HG02938 (cell line): ENCODE data around the gene TNNC2.
"Not testable (repeated sequence)": the region's sequence is repeated elsewhere in the genome, so short reads cannot be mapped to it uniquely, and the experiment has no call there.

Source experiments
- ATAC-seq: cut with Tn5 transposase; IDR thresholded peaks from one replicate; pipeline ENCODE4 v1.9.1; 2021; ENCODE audit warnings: mild to moderate bottlenecking, moderate library complexity; ENCODE audit not compliant: unreplicated experiment

TNNC2 gene

DNA sequence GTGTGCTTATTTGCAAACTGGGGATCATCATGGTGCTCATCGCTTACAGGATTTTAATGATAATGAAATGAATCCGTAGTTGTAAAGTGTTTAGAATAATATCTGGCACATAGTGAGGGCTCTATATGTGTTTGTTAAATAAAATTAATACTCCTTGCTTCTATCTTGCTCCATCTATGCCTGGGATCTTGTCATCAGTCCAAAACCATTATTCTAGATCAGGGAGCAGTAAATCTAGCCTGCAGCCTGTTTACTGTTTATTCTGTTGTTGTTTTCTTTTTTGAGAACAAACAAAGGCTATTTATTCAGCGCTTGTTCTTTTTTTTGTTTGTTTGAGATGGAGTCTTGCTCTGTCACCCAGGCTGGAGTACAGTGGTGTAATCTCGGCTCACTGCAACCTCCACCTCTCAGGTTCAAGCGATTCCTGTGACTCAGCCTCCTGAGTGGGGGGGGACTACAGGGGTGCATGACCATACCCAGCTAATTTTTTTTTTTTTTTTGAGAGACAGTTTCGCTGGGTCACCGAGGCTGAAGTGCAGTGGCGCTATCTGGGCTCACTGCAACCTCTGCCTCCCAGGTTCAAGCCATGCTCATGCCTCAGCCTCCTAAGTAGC is 22.0 kb upstream of the TNNC2 start:
- no peak for ATAC-seq

DNA sequence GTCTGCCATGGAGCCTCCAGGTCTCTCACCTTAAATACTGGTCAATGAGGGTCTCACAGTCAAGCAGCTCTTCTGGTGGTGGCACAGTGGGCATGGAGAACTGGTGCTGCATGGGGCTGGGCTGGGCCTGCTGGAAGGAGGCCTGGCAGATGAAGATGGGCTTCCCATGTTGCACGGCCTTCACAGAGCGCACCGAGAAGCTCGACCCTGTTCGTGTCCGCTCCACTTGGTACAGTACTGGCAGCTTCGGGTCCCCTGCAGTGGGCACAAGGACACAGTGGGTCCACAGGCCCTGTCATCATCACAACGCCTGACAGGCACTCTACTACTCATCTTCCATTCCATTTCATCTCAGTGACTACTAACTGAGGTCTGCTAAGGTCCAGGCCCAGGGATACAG is 21.3 kb upstream of the TNNC2 start:
- no peak for ATAC-seq

DNA sequence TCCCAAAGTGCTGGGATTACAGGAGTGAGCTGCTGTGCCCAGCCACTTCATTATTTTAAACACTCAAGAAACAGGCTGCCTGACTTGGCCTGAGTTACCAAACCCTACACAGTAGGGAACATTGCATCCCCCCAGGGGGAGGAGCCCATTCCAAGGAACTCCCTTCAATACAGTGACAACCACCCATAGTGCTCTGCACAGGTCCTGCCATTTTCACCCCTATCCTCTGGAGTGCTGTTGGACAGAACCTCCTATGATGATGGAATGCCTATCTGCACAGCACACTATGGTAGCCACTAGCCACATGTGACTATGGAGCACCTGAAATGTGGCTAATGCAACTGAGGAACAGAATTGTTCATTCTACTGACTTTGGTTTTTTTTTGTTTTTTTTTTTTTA is 18.3 kb upstream of the TNNC2 start:
- ATAC-seq = no peak

DNA sequence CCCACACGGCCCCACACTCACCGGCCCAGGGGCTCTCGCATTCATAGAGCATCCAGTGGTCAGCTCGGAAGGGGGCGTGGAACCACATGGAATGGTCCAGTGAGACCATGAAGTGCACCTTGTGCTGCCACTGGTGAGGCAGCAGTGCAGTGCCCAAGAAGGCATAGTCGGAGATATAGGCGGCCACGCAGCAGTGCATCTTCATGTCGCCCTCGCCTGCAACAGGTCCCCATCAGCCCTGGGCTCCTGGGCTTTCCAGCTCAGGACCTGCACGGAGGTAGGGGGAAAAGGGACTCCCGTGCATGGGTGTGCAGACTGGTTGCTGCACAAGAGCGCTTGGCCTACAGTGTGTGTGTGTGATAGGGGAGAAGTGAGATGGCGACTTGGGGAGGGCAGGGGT is 16.4 kb upstream of the TNNC2 start:
- ATAC-seq = no peak

DNA sequence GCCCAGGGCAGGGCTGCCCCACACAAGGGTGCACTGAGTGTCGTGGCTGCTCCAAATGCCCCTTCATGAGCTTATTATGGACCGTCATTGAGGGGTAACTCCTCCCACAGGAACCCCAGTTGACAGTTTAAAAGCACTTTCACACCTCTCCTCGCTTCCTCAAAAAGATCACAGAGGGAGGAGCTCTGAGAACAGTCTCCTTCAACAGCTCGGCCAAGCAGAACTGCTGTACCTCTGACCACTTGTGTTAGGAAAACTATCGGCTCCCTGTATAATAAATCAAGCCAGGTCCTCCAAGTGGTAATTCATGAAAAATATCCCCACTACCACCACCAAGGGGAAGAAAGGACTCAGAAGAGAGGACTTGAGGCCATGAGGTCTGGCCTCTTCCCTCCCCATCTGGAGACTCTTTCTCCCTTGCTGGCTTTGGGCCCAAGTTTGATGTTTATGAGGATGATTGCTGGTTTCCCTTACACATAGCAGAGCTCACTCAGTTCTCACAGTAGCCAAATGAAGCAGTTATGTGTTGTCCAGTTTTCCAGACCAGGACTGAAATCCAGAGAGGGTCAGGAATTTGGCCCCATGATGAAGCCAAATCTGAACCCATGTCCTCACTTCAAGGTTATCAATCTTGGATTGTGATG is 15.2 kb upstream of the TNNC2 start:
- ATAC-seq = no peak

DNA sequence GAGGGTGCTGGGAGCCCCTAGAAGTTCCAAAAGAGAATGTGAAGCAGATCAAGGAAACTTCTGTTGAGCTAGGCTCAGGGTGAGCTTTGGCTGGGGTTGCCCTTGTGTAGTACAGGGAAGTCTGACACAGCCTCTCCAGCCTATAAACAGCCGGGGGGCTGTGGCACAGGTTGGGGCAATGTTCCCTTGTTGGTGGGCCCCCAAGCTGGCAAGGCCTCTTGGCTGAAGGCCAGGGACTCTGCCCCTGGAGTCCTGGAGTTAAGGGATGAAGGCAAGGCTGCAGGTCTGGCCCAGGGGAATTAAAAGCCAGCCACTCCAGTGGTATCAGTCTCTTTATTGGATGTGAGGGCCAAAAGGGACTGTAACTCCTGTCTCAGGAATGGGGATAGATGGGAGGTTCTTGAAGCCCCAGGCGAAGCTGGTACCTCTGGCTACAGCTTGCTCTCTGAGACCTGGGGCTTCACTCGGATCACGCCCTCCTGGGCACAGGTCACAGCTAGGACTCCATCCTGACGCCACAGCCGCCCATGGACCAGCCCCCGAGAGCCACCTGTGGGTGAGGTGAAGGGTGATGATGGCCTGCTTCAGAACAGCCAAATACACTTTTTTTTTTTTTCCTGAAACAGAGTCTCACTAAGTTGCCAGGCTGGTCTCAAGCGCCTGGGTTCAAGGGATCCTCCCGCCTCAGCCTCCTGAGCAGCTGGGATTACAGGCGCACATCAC is 14.5 kb upstream of the TNNC2 start:
- no peak for ATAC-seq

DNA sequence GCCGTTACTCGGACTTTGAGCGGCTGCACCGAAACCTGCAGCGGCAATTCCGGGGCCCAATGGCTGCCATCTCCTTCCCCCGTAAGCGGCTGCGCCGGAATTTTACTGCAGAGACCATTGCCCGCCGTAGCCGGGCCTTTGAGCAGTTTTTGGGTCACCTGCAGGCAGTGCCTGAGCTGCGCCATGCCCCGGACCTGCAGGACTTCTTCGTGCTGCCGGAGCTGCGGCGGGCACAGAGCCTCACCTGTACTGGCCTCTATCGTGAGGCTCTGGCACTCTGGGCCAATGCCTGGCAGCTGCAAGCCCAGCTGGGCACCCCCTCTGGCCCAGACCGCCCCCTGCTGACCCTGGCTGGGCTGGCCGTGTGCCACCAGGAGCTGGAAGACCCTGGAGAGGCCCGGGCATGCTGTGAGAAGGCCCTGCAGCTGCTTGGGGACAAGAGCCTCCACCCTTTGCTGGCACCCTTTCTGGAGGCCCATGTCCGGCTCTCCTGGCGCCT is 13.6 kb upstream of the TNNC2 start:
- ATAC-seq = no peak

DNA sequence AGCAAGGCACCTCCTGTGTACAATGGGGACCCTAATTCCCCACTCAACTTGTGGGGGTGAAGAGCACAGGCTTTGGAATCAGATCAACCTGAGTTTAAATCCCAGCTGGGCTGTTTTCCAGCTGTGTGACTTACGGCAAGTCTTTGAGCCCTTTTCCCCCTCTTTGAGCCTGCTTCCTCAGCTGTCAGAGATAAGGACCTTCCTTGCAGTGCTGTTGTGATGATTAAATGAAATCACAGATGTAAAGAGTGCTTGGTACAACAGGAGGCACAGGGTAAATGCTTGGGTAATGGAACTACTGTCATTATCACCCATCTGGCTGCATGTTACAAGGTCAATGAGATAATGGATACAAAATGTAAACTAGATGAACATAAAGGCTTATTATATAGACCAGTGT is 9.7 kb upstream of the TNNC2 start:
- no peak for ATAC-seq

DNA sequence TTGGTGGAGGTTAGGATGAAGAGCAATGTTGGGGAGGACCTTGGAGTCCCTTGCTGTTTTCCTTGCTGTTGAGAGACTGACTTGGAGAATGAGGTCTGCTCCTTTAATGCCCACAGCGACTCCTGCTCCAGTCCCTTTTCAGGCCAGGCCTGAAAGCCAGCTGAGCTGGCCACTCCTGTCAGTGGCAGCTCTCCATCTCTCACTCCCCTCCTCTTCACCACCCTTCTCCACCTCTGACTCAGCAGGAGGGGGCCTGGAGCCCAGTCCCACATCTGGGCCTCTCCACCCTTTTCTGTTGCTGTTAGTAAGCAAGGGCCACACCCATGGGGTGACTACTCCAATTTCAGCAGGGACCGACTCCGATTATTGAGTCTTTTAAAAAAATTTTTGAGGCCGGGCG is 8.7 kb upstream of the TNNC2 start:
- no peak for ATAC-seq

DNA sequence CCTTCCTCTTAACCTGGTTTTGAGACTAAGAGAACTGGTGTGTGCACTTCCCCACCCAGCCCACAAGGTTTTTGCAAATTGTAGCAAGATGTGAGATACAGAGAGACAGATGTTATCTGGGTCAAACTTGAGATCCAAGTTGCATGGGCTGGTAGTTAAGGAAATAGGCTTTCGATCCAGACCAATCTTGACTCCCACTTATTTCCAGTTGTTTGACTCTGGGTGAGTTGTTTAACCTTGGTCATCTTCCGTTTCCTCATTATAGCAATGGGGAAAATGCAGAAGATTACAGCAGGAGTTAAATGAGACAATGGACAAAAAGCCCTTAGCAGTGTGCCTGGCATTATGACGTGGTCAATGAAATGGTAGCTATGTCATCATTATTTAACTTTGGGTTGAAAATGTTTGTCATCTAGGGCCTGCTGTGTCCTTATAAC is 8.2 kb upstream of the TNNC2 start:
- no peak for ATAC-seq

DNA sequence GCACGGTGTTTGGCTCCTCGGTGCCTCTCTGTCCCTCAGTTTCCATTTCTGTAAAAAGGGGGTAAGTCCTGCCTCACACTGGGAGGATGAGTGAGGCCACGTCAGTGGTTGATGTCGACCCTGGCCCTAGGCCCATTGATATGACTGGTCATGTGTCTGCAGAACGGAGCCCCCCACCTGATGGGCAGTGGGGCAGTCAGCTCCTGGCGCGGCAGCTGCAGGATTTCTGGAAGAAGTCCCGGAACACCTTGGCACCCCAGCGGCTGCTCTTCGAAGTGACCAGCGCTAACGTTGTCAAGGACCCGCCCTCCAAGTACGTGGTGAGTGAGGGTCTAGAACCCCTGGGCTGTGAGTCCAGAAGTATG is 7.7 kb upstream of the TNNC2 start:
- ATAC-seq = no peak

DNA sequence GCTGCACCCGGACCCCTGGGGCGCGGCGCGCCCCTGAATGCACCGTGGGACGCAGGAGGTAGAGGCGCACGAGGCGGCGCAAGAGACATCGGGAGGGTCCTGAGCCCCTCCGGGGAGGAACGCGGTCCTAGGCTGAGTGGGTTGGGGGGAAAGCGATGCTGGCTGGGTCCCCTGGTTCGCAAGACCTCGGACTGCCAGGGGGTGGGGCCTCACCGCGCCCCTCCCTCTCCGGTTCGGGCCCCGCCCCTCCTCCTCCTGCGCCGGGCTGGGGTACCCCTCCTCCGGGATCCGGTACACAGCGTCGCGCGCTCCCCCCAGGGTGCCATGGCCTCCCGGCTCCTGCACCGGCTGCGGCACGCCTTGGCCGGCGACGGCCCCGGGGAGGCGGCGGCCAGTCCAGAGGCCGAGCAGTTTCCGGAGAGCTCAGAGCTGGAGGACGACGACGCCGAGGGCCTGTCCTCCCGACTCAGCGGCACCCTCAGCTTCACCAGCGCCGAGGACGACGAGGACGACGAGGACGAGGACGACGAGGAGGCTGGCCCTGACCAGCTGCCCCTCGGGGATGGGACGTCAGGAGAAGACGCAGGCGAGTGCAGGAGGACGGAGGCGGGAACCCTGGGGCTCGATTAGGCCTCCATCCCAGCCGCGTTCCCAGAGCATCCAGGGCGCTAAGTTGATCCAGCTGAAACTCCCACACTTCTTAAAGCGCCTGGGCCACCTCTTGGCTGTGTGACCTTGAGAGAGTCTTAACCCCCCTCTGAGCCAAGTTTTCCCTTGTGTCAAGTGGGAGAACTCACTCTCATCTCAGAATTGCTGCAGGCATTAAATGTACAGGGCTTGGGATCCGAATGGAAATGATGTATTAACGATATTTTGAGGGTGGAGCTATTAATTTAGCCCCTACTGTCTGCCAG is 7.0 kb upstream of the TNNC2 start:
- ATAC-seq = no peak

DNA sequence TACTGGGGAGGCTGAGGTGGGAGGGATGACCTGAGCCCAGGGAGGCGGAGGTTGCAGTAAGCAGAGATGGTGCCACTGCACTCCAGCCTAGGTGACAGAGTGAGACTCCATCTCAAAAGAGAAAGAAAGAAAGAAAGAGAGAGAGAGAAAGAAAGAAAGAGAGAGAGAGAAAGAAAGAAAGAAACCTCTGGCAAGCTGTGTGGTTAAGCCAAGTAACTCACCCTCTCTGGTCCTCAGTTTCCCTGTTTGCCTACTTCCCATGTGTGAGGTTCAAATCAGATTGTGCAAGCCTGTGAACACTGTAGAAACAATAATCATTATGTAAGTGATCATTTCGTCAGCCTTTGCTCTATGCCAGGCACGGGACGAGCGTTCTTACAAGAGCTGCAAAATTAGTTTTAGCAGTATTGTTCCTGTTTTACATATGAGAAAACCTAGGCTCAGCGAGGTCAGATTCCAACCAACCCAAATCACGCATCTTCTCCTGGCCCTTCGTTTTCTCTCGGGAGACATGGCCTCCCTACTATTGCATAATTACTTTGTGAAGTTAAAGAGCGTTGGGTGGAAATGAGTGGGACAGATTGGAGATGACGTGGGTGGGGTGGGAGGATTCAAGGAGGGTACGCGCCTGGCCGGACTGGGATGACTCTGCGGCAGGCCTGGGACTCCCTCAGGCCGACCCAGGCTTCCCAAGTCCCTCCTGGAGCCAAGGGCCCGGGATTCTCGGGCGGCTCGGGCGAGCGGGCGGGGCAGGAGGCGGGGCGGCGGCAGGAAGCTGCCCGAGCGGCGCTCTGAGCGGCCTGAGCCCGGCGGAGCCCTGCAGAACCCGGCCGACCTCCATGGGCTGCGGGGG is 6.1 kb upstream of the TNNC2 start, which contains the start of gene SNX21:
SNX21 (plus strand) TSS at position 770 of the 853 bp plus-strand sequence. CDS start 121 bp downstream, outside the sequence.
- no peak for ATAC-seq

DNA sequence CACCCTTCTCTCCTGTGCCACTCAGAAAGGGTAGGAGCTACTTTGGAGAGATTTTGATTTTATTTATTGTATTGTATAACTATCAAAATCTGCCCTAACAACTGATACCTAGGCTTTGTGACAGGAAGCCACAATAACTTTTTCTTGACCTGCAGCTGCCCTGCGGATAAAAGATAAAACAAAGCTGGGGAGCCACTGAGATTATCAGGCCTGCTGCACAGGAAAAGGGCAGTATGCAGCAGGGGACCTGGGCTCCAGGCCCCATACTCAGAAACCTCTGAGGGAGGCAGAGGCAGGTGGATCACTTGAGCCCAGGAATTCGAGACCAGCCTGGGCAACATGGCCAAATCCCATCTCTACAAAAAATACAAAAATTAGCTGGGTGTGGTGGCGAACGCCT is 5.5 kb upstream of the TNNC2 start:
- no peak for ATAC-seq

DNA sequence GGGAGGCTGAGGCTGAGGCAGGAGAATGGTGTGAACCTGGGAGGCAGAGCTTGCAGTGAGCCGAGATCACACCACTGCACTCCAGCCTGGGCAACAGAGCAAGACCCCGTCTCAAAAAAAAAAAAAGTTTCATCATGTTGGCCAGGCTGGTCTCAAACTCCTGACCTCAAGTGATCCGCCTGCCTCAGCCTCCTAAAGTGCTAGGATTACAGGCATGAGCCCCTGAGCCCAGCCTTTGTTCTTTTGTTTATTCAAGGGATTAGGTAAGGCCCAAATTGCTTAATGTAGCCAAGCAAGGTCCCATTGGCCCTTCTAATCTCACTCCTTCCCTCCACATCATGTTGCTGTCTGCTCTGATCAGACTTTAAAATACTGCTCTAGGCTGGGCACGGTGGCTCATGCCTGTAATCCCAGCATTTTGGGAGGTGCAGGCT is 2.6 kb upstream of the TNNC2 start:
- ATAC-seq = not testable (repeated sequence)

DNA sequence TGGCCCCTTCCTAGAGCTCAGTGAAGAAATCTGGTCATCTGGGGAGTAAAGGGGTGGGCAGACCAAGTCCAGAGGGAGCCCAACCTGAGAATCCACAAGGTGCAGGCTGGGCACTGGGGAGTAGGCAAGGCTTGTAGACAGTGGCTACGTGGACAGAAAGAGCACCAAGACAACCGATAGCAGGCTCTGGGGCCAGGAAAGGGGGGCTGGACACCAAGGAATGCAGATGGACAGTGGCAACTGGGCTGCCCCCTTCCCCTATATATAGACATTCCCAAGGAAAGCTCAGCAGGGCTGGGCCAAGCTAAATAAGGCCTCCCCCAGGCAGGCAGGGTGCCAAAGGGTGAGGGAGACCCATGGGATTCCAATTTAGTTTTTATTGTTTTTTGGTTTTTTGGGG is 1.5 kb upstream of the TNNC2 start:
- ATAC-seq = no peak

DNA sequence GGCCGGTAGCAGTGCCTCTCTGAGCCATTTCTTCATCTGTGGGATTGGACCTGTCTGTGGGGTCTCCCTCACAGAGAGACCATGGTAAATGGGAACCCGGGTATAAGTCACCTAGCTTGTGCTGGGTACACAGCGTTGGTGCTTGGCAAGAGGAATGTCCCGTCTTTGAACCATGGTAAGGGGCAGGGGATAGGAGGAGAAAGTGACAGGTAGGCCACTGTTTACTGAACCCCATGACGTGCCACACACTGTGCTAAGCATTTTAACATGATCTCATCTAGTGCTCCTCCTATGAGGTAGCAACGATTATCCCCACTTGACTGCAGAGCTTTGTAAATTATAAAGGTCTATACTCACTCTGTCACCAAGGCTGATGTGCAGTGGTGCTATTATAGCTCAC is 600 bp upstream of the TNNC2 start:
- no peak for ATAC-seq

DNA sequence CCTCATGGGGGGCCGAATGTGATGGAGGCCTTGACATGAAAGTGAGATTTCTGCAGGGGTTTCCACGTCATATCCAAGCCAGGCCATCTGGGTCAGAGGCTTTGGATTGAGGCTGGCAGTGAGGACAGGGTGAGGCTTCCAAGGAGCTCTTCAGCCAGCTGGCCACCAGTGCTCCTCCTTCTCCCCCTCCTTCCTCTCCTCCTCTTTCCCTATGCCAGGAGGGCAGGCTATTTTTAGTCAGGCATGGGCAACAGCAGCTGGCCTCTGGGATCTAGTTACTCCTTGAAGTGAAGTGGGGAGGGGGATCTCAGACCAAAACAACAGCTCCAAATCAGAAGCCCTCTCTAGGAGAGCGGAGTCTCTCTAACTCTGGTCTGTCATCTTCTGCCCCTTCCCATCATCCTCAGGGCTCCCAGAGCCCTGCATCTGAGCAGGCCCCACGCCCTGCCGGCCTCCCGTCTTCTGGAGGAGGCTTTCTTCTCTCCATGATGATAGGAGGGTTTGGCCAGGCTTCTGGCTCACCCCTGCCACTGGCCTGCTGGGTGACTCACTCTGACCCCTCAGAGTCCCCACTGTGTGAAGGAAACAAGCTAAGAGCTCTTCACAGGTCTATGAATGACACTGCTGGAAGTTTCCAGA is 612 bp downstream of the TNNC2 start:
- ATAC-seq = no peak

DNA sequence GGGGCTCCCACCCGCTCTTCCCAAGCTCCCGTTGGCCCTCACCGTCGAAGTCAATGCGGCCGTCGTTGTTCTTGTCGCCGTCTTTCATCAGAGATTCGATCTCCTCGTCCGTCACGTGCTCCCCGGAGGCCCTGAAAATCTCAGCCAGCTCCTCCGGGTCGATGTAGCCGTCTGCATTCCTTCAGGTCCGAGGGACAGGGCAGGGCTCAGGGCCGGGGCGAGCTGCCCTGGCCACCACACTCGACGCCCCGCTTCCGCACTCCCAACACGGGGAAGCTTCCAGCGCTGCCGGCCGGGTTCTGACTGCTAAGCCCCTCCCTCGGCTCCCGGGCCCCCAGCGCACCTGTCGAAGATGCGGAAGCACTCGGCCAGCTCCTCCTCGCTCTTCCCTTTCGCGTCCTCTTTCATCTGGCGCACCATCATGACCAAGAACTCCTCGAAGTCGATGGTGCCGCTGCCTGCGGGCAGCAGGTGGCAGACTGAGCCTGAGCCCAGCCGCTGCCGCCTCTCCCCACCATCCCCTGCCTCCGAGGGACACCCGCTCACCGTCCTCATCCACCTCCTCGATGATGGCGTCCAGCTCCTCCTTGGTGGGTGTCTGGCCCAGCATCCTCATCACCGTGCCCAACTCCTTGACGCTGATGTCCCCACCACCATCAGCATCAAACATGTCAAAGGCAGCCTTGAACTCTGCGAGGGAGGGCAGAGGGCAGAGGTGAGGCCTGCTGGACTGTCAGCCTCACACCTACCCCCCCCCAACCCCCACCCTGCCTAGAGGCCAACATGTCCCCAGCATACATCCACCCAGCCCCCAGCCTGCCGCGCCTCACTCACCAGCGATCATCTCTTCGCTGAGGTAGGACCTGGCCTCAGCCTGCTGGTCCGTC is 2.9 kb downstream of the TNNC2 start:
- no peak for ATAC-seq
